Measurements from ENCODE around the gene SLC37A1.
A peak's percentile ranks its signal among the peaks of the same experiment; 100 is the strongest.

The SLC37A1 gene

DNA sequence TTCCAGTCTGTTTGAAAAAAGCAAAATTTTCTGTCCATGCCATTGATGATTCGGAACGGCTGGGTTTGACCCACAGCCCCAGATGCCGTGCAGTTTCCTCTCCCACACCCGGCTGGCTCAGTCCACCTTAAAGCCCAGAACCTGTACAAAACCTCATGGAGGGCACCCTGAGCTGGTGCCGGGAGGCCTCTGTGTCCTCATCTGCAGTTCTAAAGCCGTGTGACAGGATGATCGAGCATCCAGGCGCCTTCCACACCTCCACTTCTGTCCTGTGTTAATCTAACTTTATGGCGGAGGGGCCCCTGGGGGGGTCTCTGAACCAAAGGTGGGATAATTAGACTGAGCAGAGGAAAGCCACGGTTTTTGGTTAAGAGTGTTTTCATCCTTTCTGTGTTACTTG lies 49.6 kb downstream of the SLC37A1 start:
- no peak for DNase-seq (ENCODE audit: low spot score)

DNA sequence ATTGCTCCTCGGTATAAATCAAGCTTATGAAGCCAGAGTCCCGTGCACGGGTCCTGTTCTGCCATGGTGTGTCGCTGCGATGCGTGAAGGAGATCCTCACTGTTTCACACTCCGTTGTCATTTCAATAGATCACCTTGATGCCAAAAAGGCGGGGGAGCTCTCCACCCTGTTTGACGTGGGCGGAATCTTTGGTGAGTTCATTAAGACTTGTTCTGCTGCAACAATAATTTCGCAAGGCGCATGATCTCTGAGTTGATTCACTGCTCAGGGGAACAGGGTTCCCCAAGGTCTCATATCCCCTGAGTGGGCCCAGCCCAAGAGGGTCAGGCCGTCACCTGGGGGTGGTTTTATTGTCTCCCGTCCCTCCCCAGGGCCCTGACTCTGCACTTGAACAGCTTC lies 50.0 kb downstream of the SLC37A1 start:
- DNase-seq (ENCODE audit: low spot score): no peak

DNA sequence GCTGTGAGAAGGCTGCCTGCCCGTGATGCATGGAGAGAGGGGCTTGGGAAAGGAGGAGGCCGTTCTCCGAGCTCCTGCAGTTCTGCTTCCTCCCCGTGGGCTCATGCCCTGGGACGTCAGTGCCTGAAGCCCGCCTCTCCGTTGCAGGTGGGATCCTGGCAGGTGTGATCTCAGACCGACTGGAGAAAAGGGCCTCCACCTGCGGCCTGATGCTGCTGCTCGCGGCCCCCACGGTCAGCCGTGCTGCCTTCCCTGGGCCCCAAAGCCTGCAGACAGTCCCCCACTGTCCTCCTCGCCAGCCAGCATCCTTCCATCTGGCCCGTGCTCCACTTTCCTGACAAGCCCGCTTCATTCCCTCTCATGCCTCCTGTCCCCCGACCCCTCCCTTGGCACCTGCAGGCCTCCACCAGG lies 50.9 kb downstream of the SLC37A1 start:
- DNase-seq (ENCODE audit: low spot score): no peak

DNA sequence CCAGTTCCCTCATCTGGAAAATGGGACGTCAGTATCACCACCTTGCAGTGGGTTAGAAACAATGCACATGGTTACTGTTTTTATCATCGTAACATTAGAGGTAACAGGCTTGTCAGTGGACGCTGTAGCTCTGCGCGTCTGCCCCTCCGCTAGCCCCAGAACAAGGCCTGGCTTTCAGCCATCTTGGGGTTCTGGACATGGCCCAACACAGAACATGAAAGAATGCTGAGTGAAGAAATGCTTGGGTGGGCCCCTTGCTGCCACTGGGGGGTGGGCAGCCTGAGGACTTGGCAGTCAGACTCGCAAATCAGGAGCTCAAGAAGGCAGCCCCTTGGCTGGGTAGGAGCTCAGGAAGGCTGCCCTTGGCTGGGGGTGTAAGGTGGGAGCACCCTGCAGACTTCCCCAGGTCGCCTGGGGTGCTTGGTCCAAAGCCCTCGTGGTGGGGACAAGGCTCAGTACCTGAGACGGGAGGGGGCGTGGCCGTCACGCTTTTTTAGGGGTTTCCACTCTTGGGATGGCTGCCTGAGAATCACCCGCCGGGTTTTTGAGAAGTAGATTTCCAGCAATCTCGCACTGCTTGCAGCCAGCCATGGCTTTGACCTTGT lies 51.7 kb downstream of the SLC37A1 start:
- no peak for DNase-seq (ENCODE audit: low spot score)

DNA sequence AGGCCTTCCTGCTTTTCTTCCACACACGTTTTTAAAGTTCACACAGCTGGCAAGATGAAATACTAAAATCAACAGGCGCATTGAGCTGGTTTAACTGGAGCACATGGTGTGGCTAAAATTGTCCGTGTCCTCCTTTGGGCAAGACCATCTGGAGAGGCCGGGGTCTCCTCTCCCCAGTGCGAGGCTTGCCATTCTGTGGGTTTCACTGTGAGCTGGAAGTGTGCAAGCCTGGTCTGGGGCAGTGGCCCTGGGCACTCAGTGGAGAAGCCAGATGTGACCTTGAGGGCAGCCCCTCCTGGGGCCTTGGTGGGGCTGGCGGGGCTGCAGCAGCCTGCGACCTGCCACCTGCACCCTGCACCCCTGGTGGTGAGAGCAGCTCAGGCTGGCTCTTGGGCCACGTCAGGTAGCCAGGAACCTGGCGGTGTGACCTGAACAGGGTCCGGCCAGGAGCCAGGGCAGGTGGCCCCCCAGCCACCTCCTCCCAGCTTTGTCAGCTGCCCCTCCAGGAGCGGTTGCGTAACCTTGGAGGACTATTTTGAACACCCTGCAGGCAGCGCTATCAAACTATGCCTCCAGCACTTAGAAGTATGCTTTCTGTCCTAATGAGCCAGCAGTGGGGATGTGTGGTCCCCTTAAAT lies 52.4 kb downstream of the SLC37A1 start:
- DNase-seq (ENCODE audit: low spot score): no peak

DNA sequence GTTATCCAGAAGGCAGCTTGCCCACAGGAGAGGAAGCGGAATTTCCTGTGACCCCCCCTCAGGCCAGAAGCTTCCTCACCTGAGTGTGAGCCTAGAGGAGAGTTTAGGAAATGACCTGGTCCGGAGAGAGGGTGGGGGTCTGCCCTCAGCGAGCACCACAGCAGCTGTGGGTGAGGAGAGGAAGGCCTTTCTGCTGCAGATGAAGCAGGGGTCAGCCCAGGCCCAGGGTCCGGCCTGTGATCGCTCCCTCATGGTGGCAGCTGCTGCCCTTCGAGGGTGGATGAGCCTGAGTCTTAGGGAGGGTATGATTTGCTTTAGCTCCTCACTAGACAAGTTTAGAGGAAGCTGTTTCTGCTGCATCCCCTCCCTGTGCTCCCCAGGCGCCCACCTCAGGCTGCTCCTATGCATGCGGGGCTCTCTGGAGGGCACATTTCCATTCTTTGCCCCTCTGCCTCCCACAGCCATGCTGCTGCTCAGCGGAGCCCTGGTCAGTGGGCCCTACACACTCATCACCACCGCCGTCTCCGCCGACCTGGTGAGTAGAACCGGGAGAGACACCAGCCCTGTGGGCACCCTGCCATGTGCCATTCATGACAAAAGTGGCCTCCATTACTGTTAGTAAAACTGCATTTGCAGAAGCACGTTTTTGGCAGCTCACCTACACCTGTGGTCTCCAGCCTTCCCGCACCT lies 53.0 kb downstream of the SLC37A1 start:
- DNase-seq (ENCODE audit: low spot score): no peak

DNA sequence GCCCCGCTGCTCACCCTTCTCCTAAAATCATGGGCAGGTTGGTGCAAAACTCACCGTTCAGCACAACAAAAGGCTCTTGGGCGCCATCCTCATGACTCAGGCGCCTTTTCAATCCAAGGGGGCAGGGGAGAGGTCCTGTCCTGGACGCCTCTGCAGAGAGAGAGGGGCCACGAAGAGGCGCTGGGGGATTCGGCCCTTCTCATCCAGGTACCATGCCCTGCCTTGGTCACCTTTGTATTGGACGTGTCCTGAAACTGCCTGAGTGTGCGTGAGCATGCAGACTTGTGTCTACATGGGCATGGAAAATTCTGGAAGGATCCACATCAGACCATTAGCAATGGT lies 53.5 kb downstream of the SLC37A1 start:
- DNase-seq (ENCODE audit: low spot score): no peak

DNA sequence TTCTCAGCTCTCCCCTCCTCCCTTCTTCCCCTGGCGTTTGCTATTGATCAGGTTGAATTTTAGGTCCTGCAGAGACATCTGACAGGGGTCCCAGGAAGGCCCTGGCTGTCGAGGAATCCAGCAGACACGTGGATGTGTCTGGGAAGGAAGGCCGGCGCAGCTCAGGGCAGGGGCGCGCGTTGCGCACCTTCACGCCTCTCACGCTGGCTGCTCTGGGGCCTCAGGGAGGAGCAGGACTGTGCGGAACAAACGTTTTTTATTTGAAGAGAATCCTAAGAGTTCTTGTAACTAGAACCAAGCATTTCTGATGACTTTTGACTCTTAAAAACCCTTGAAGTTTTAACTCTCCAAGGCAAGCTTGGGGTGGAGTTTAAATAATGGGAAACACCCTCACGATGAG lies 54.2 kb downstream of the SLC37A1 start:
- no peak for DNase-seq (ENCODE audit: low spot score)

DNA sequence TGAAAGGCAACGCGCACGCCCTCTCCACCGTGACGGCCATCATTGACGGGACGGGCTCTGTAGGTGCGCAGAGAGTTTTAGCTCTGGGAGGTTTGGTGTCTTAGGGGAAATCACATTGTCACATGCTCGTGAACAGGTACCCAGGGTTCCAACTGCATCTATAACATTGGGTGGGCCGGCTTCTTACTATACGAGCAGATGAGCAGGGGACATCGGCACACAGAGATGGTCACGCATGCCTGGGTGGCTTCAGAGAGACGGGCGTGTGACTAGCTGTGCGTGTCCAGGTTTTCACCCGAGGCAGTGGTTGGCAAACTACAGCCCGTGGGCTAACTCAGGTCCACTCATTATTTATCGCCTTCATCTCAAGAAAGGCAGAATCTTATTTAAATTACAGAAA lies 54.7 kb downstream of the SLC37A1 start:
- no peak for DNase-seq (ENCODE audit: low spot score)

DNA sequence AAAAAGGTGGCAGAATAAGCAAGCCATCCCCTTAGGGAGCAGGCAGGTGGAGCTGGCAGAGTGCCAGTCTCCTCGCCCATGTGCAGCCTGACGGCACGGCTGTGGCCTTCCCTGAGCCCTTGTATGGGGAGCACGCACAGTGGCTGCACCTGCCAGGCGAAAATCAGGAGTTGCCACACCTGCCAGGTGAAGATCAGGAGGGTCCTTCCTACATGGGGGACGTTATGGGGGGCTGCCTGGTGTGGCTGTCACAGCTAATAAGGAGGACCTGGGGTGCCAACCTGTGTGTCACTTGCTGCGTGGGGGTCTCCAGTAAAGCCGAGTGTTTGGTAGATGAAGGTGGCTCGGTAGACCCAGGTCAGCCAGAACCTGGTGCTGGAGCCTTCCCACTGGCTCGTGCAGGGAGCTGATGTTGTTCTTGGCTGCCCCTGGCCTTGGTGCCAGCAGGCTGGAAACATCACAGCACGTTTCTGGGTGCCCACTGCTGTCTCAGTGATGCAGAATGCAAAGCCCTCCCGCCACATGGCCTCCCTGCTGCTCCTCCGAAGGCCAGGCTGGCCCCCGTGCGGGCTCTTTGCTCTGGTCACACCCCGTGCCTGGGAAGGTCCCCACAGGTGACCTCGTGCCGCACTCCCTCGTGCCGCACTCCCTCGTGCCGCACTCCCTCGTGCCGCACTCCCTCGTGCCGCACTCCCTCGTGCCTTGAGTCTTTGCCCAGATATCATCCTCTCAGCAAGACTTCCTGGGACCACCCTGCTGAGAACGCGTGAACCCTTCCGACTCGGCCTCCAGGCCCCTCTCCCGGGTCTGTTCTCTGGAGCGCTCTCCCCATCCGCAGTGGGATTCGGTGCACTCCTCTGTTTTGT lies 55.4 kb downstream of the SLC37A1 start:
- DNase-seq (ENCODE audit: low spot score): no peak

DNA sequence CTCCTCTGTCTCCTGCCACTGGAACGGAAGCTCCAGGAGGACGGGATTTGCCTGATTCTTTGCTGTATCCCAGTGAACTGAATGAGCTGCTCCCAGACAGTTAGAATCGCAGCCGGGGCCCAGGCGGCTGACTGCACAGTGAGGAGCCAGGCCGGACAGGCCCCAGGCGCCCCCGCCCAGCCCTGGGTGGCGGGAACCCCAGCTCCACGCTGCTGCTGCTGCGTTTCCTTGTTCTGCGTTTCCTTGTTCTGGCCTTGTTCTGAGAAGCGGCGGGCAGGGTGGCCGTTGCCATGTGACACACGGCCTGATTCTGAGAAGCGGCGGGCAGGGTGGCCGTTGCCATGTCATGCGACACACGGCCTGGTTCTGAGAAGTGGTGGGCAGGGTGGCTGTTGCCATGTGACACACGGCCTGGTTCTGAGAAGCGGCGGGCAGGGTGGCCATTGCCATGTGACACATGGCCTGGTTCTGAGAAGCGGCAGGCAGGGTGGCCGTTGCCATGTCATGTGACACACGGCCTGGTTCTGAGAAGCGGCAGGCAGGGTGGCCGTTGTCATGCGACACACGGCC lies 56.2 kb downstream of the SLC37A1 start:
- DNase-seq (ENCODE audit: low spot score): no peak

DNA sequence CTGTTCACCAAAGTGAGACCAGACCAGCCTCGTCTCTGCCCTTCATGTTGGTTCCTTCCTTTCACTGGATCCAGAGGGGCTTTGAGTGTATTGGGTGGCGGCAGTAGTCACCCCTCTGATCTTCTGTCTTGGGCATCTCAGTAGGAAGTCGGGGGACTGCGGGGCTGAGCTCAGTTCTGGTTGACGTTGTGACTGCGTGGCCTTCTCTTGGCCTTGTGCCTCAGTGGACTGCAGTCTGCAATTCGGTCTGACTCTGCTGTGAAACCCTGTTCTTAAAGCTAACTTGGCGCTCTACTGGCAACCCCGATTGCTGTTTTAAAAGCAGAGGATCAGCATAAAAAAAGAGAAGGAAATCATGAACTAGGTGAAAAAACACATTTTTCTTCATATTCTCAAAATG lies 56.7 kb downstream of the SLC37A1 start:
- no peak for DNase-seq (ENCODE audit: low spot score)

DNA sequence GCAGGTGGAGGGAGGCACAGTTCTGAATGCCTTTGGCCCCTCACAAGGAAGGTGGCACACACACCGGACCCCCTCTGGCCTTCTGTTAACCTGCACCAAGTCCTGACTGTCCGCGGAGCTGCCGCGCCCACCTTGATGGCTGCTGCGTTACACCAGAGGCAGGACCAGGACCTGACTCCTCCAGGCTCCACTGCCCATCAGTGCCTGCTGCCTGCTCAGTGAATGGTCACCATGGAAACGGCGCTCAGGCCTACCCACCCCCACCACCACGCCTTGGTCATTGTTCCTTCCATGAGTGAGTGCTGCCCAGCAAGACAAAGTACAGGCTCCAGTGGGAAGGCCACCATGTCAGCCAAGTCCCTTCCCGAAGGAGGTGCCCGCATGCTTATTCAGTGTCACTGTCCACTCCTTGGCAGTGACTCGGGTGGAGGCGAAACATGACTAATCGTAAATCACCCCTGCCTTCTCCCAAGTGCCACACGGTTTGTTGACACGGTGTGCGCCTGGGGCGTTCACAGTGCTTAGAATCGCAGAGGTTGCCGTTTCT lies 57.3 kb downstream of the SLC37A1 start:
- DNase-seq (ENCODE audit: low spot score): peak; percentile 72

DNA sequence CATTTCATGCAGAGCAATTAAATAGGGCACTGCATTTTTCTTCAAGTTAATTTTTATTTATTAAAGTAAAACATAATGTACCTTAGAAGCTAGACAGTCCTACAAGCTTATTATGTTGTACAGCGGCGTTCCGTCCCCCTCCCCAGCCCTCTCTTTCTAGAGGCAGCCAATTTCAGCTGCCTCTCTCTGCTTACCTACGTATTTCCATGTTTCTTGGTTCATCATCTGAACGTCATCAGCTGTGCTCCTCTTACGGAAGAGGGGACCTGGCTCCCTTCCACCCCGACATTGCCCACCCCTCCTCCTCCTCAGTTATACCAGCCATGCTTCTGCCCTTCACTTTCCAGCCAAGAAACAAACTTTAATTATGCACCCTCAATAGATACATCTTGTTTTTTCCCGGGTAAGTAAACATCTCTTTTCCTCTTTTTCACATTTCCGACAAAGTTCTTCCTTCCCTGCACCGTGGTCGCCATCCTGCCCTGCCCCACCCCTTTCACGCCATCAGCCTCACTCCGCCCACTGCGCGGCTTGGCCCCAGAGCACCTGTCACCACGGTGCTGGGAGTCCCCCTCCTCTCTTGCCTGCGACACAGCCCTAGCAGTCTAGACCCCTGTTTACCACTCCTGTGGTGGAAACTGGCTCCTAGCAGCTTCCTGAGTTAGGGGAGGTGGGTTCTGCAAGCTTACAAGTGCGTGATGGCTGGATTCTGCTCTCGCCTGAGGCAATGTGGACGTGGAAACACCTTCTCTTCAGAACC lies 57.9 kb downstream of the SLC37A1 start:
- DNase-seq (ENCODE audit: low spot score): no peak

DNA sequence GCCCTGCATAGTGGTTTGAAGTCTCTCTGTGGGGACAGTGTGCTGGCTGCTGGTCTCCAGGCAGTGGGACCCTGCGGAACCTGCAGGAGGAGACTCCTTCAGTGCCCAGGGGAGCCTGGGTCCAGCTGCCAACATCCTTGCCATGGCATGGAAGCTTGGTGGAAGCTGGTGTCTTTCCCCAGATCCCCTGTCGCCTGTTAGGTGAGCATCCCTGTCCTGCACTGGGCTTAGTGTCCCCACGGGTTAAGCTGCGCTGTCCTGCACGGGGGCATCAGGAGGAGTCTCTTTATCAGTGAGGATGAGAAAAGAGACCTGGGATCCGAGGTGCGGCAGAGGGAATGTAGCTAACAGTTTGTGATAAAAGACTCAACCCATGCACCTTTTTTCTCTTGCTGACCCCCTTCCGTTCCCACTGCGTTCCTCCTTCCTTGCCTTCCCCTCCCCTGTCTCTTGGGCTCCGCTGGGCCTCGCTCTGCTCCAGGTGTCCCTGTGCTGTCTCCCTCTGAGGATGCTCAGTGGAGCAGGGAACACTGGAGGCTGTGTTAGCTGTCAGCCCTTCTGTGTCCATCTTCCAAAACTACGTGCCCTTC lies 59.3 kb downstream of the SLC37A1 start:
- no peak for DNase-seq (ENCODE audit: low spot score)

DNA sequence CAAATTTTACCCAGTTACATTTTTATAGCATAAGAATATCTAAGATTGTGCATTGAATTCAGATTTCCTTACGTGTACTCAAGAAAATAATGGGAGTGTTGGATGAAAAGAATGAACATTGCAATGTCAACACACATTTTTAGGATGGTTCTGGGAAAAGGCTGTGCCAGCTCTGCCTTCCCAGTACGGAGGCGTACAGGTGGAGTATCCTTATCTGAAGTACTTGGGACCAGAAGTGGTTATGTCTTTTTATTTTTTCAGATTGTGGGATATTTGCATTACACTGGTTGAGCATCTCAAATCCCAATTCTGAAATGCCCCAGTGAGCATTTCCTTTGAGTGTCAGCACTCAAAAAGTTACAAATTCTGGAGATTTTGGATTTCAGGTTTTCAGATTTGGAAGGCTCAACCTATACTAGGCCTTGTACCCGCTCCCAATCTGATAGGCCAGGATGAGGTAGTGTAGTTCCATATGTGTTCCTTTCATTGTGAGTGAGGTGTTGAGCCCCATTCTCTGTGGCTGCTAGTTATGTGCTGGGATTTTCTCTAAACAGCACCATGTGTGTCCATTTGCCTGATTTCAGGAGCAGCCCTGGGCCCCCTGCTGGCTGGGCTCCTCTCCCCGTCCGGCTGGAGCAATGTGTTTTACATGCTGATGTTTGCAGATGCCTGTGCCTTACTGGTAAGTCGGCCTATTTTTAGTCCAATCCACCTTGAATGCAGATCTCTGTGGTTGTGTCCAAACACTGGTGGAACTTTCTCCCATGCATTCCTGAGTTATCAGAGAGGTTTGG lies 60.8 kb downstream of the SLC37A1 start:
- DNase-seq (ENCODE audit: low spot score): no peak

DNA sequence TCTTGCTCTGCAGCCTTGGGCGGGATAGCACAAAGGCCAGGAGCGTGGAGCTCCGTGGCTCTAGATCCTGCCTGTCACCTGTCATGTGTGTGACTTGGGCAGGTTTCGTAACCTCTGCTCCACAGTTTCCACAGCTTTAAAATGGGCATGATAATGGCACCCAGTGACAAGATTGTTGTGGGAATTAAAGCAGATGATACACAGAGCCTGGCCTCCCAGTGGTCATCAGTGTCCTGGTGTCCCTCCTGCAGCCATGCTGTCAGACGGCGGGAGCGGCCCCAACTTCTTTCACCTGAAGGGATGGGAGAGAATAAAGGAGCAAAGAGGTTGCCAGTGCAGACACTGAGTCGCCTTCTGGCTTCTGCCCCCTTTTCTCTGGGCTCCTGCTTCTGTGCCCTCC lies 61.5 kb downstream of the SLC37A1 start:
- DNase-seq (ENCODE audit: low spot score): no peak

DNA sequence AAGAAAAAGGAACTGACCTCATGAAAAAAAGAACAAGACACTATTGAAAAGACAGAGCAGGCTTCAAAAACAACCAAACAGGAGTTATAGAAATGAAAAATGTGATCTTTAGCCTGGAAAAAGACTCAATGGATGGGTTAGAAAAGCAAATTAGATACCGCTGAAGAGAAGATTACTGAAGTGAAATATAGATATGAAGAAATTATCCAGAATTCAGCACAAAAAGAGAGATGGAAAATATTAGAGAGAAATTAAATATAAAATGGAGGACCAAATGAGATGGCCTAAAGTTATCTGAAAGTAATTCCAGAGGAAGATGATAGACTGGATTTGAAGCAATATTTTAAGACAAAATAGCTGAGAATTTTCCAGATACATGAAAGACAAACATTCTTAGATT lies 63.0 kb downstream of the SLC37A1 start:
- DNase-seq (ENCODE audit: low spot score): no peak

DNA sequence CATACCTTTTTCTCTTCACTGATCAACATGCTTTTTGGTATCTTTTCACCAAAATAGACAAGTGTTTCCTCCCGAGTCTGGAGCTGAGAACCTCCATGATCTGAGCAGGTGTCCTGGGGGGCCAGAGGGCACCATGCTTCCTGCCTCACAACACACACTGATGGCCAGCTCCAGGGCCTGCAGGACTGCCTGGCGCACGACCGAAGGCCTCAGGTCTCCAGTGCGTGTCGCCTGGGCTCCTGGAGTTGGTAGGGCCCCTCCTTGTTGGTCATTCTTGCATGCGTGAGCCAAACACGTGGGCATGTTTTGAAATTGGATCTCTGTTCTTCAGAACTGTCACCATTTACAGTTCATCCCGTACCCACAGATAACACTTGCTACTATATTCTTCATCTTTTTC lies 64.4 kb downstream of the SLC37A1 start:
- DNase-seq (ENCODE audit: low spot score): no peak

DNA sequence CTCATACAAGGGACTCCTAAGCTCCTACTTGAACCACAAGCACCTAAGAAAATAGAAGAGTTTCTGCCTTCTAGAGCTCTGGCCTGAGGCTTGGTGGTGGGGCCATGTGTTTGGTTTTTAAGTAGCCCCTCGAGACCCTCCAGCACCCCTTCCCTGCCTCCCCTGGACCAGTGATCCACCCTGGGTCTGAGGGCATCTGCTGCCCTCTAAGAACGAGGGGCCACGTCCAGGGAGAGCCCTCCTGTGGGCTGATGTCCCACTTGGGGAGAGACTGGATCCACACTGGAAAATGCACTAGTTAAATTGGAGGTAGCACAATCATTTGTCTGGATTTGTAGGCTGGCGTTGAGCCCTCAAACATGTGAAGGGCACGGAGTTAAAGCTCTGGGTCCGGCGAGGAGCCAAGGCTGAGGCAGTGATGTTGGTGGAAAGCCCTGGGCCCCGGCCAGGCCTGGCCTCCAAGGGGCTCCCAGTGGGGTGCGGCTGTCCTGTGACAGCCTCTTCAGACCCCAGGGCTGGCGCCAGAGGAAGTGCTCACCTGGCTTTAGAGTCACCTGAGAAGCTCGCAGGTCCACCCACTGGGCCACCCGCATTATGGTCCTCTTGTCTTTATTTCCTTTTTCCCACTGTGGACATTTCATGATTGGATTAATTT lies 65.2 kb downstream of the SLC37A1 start:
- DNase-seq (ENCODE audit: low spot score): no peak
